Hepatocyte (in vitro differentiated cells): ENCODE results near the gene IL1R1. TPM values are rescaled to one million over a fixed set of nuclear protein-coding genes. Genes with fewer than 3 reads are reported as not detected.

Experiments used
- DNase-seq: peaks from one replicate; pipeline ENCODE4 v3.0.0-alpha.2; 2016; ENCODE audit warnings: low spot score
- H2AFZ ChIP-seq: fragments of 200-600 bp; sonication (generic); 2 replicates; pipeline ENCODE4 v1.6.0; 2016; ENCODE audit warnings: antibody characterized with exemption, mild to moderate bottlenecking
- H3K27ac ChIP-seq: fragments of 200-600 bp; sonication (generic); 2 replicates; pipeline ENCODE4 v1.5.1; 2016; ENCODE audit warnings: mild to moderate bottlenecking
- H3K27me3 ChIP-seq: fragments of 200-600 bp; sonication (generic); 2 replicates; pipeline ENCODE4 v1.6.1; 2016
- H3K36me3 ChIP-seq: fragments of 200-600 bp; sonication (generic); replicated peaks from 2 replicates; pipeline ENCODE4 v1.5.1; 2016; ENCODE audit warnings: low read depth; ENCODE audit not compliant: insufficient read depth
- H3K4me1 ChIP-seq: fragments of 200-600 bp; sonication (generic); 2 replicates; pipeline ENCODE4 v1.5.1; 2016; ENCODE audit warnings: mild to moderate bottlenecking, moderate library complexity; ENCODE audit not compliant: insufficient read depth
- H3K4me2 ChIP-seq: fragments of 200-600 bp; sonication (generic); 2 replicates; pipeline ENCODE4 v1.6.0; 2016
- H3K4me3 ChIP-seq: fragments of 200-600 bp; sonication (generic); 2 replicates; pipeline ENCODE4 v1.5.1; 2016; ENCODE audit warnings: mild to moderate bottlenecking
- H3K79me2 ChIP-seq: fragments of 200-600 bp; sonication (generic); 2 replicates; pipeline ENCODE4 v1.6.0; 2017; ENCODE audit warnings: mild to moderate bottlenecking
- H3K9me2 ChIP-seq: fragments of 200-600 bp; sonication (generic); replicated peaks from 2 replicates; pipeline ENCODE4 v1.6.0; 2017; ENCODE audit warnings: mild to moderate bottlenecking; ENCODE audit not compliant: insufficient read depth
- H3K9me3 ChIP-seq: fragments of 200-600 bp; sonication (generic); 2 replicates; pipeline ENCODE4 v1.5.1; 2016; ENCODE audit warnings: low read depth, mild to moderate bottlenecking
- H4K20me1 ChIP-seq: fragments of 200-600 bp; sonication (generic); 2 replicates; pipeline ENCODE4 v1.6.0; 2016; ENCODE audit warnings: mild to moderate bottlenecking; ENCODE audit not compliant: insufficient read depth, poor library complexity, severe bottlenecking
- CTCF ChIP-seq: fragments of 200-600 bp; sonication (generic); IDR thresholded peaks from 2 replicates; pipeline ENCODE4 v1.5.1; 2016; ENCODE audit warnings: antibody characterized with exemption, mild to moderate bottlenecking; ENCODE audit not compliant: poor library complexity
- EZH2 ChIP-seq: fragments of 200-600 bp; sonication (generic); IDR thresholded peaks from 2 replicates; pipeline ENCODE4 v1.6.1; 2016; ENCODE audit warnings: antibody characterized with exemption, mild to moderate bottlenecking, borderline replicate concordance
- EZH2phosphoT487 ChIP-seq: fragments of 200-600 bp; sonication (generic); IDR thresholded peaks from one replicate; pipeline ENCODE4 v1.6.1; 2018; ENCODE audit warnings: antibody characterized with exemption, mild to moderate bottlenecking, low read depth, moderate library complexity; ENCODE audit not compliant: unreplicated experiment, severe bottlenecking
- WGBS: methylation state at CpG from one replicate; pipeline ENCODE4 v1.1.6; 2016; ENCODE audit warnings: low lambda C conversion rate; ENCODE audit errors: missing lambda C conversion rate; 5-methylcytosine and 5-hydroxymethylcytosine counted together
- polyA plus RNA-seq: library from polyadenylated mRNA; unstranded; fragments of >200 nt; fragmentation: Nextera tagmentation; extraction: Ambion mirVana; gene quantifications from 2 replicates; pipeline ENCODE4 v1.2.1, GENCODE V29; 2016
- total RNA-seq: library from RNA; depleted of rRNA; stranded (reverse); fragments of >200 nt; gene quantifications from 2 replicates; pipeline ENCODE4 v1.2.3, GENCODE V29; 2014

IL1R1 gene
- total and polyA plus RNA-seq, 2 experiments from 2014 or later, result 49.6 to 72.8 TPM

GRCh38 chr2:102096103-102096502 lies 46.4 kb upstream of the IL1R1 start:
- no peak for DNase-seq
- 73% methylated on average over 5 of the region's 5 CpGs for WGBS
- no peaks in the 10 kb centered on the region for H4K20me1 ChIP-seq
- H3K27ac ChIP-seq, result peak overlapping the region; percentile 67
- no peaks in the 10 kb centered on the region for H3K79me2 ChIP-seq
- TF ChIP-seq CTCF (no peak), EZH2 (no peak), EZH2phosphoT487 (no peak)
- H3K9me2 ChIP-seq, result no peaks in the 10 kb centered on the region
- H2AFZ ChIP-seq, result no peak overlapping the region
- no peaks in the 10 kb centered on the region for H3K9me3 ChIP-seq
- no peaks in the 10 kb centered on the region for H3K27me3 ChIP-seq
- no peak overlapping the region for H3K4me3 ChIP-seq
- peaks cover 3% of the 10 kb centered on the region for H3K36me3 ChIP-seq
- no peak overlapping the region for H3K4me2 ChIP-seq
- H3K4me1 ChIP-seq, result peaks cover 20% of the 10 kb centered on the region

GRCh38 chr2:102098756-102099155 lies 43.8 kb upstream of the IL1R1 start:
- TF ChIP-seq EZH2, result no peak
- no peak for TF ChIP-seq EZH2phosphoT487
- no peak for TF ChIP-seq CTCF
- Histone ChIP-seq H4K20me1 (no peaks in the 10 kb centered on the region), H3K4me1 (peaks cover 32% of the 10 kb centered on the region), H3K9me3 (no peaks in the 10 kb centered on the region), H3K79me2 (no peaks in the 10 kb centered on the region), H3K4me3 (no peak overlapping the region), H3K4me2 (no peak overlapping the region), H3K9me2 (no peaks in the 10 kb centered on the region), H3K27me3 (no peaks in the 10 kb centered on the region), H3K27ac (no peak overlapping the region), H2AFZ (no peak overlapping the region), H3K36me3 (peaks cover 3% of the 10 kb centered on the region)
- no peak for DNase-seq
- 94% methylated on average over 4 of the region's 4 CpGs for WGBS

GRCh38 chr2:102099536-102100298 lies 42.8 kb upstream of the IL1R1 start:
- H3K27ac ChIP-seq, result peak overlapping the region; percentile 87
- H2AFZ ChIP-seq, result no peak overlapping the region
- no peaks in the 10 kb centered on the region for H3K9me3 ChIP-seq
- H3K36me3 ChIP-seq, result no peaks in the 10 kb centered on the region
- TF ChIP-seq CTCF, result no peak
- no peak for TF ChIP-seq EZH2phosphoT487
- H3K9me2 ChIP-seq, result no peaks in the 10 kb centered on the region
- no peaks in the 10 kb centered on the region for H3K27me3 ChIP-seq
- peaks cover 36% of the 10 kb centered on the region for H3K4me1 ChIP-seq
- 65% methylated on average over 7 of the region's 7 CpGs for WGBS
- no peak overlapping the region for H3K4me3 ChIP-seq
- H3K4me2 ChIP-seq, result peak overlapping the region; percentile 58
- DNase-seq, result no peak
- no peaks in the 10 kb centered on the region for H4K20me1 ChIP-seq
- no peaks in the 10 kb centered on the region for H3K79me2 ChIP-seq
